HG02678 (cell line): Measurements from ENCODE around the gene ANKRD13A.
"Not testable (repeated sequence)": the region's sequence is repeated elsewhere in the genome, so short reads cannot be mapped to it uniquely, and the experiment has no call there.

ENCODE experiments used
- ATAC-seq: cut with Tn5 transposase; IDR thresholded peaks from one replicate; pipeline ENCODE4 v1.9.1; 2021; ENCODE audit warnings: mild to moderate bottlenecking, moderate library complexity; ENCODE audit not compliant: unreplicated experiment

The ANKRD13A gene

GRCh38 chr12:109983432-109984142 lies 15.6 kb upstream of the ANKRD13A start:
- ATAC-seq, result no peak

DNA sequence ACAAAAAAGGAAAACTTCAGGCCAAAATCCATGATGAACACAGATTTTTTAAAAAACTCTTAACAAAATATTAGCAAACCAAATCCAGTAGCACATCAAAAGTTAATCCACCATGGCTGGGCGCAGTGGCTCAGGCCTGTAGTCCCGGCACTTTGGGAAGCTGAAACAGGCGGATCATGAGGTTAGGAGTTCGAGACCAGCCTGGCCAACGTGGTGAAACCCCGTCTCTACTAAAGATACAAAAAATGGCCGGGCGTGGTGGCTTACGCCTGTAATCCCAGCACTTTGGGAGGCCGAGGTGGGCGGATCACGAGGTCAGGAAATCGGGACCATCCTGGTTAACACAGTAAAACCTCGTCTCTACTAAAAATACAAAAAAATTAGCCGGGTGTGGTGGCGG lies 13.0 kb upstream of the ANKRD13A start:
- ATAC-seq, result not testable (repeated sequence)

DNA sequence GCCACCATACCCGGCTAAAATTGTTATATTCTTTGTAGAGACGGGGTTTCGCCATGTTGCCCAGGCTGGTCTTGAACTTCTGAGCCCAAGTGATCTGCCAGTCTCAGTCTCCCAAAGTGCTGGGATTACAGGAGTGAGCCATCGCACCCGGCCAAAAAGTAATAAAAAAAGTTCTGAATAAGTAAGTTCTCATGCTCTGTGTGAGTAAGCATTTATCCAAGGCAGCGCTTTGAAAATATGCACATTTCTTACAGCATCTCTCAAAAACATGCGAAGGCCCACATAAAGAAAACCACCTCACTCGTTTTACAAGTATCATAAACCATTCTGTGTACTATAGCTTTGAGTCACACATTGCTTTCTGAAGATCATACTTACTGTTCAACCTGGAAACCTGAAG lies 11.6 kb upstream of the ANKRD13A start:
- ATAC-seq, result no peak

GRCh38 chr12:109988274-109988673 lies 11.0 kb upstream of the ANKRD13A start:
- no peak for ATAC-seq

- no peak for ATAC-seq
These were observed 10.3 kb upstream of the ANKRD13A start for GRCh38 chr12:109988903-109989302.

- no peak for ATAC-seq
These were observed 9.8 kb upstream of the ANKRD13A start for GRCh38 chr12:109989380-109989779.

DNA sequence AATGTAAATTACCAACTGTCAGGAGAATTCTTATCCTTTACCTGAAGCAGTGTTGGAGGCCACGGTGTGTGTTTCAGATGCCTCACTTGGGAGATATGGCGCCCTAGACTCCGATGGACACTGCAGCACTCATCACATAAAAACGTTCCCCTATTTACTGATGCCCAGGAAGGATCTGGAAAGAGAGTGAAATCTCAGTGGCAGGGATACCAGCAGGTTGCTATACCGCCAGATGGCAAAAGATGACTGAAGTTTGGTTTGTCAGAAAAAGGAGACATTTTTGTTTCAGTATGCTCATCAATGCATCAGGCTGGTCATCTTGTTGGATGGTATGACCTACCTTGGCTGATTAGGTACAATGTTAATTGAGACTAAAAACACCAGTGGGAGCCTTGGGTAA lies 7.6 kb upstream of the ANKRD13A start:
- ATAC-seq, result no peak

DNA sequence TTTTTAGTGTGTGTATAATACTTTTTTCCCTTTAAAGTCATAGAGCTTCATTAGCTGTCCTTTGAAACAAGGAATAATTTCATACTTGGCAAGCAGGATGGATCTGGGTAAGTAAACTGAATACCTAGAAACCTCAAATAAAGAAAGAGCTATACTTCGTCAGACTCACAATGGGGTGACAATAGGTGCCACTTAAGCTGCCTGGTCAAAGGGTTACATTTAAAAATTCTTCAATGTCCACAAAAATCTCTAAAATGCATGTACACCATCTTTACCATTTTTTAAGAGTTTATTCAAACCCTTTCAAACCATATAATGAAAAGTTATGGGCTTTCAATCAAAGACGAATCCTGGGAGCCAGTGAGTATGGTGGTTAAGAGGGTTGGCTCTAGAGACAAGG lies 6.1 kb upstream of the ANKRD13A start:
- no peak for ATAC-seq

GRCh38 chr12:109994401-109995175 lies 4.6 kb upstream of the ANKRD13A start:
- ATAC-seq, result no peak

DNA sequence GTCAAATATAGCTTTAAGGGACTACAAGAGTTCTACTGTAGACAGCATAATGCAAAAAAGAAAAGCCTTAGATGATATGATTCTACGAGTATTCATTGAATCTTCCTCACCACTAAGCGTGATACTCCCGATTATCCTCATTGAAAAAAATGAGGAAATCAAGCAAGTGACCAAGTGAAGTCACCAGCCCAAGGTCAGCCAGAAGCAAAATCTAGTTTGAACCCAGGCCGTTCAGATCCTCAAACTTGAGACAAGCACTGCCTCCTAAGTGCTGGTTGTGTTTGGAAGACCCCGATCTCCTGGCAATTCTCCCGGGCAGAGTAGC lies 3.9 kb upstream of the ANKRD13A start:
- ATAC-seq, result no peak

DNA sequence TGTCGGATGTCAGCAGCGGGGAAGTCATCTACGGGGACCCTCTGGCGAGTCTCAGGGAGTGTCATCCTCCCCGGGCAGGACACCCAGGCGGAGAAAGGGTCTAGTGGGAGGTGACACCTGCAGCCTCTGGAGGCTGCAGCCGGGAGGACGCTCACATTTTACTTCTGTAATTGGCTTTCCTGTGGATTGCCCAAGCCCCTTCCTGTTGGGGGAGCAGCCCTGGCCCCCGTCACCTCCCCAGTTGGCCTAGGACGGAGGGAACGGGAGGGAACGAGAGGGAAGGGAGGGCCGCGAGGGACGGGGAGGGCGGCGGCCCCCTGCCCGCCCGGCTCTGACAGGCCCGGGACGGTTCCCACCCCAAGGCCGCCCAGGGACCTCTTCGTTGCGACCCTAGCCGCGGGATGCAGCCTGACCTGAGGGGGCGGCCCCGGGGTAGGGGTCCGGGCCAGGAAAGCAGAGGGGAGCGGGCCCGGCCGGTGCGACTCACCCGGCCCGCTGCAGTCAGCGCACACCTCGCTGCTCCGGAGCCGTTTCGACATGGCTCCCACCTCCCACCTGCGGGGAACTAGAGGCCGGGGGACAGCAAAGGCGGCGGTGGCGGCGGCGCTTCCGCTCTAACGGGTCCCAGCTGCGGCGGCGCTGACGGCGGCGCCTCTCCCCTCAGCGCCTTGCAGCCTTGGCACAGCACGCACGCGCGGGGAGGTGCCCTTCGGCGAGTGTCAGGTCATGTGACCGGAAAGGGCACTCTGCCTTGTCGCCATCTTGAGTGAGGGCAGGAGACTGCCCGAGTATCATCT lies 3.3 kb upstream of the ANKRD13A start, which contains the start of gene GIT2:
Gene GIT2, minus strand, starts transcription at position 683 of the 797 bp plus-strand sequence. Its CDS starts 144 bp downstream, at position 539.
- ATAC-seq, result peak; percentile 70

- no peak for ATAC-seq
These were observed 2.8 kb upstream of the ANKRD13A start for GRCh38 chr12:109996483-109996853.

DNA sequence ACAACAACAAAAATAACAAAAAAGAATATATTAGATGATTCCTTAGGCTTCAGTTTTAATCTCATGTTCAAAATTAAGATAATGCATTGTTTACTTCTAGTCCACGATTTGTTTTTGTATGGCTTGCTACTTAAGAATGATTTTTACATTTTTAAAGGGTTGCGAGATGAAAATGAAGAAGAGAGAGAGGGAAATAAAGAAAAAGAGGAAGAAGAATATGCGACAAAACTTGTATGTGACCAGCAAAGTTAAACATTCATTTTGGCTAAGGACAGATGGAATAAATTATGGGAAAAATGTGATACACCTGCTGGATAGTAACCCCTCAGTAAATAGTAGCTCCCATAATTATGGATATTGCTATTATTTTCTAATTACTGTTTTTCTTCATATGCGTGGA lies 1.8 kb upstream of the ANKRD13A start:
- ATAC-seq, result no peak

GRCh38 chr12:109998241-109998903 lies 858 bp upstream of the ANKRD13A start:
- ATAC-seq, result no peak

GRCh38 chr12:109999649-109999971 lies 380 bp downstream of the ANKRD13A start:
- ATAC-seq, result no peak

GRCh38 chr12:109999983-110000505 lies 814 bp downstream of the ANKRD13A start:
- ATAC-seq, result no peak

- no peak for ATAC-seq
These were observed 2.4 kb downstream of the ANKRD13A start for GRCh38 chr12:110001596-110001995.

DNA sequence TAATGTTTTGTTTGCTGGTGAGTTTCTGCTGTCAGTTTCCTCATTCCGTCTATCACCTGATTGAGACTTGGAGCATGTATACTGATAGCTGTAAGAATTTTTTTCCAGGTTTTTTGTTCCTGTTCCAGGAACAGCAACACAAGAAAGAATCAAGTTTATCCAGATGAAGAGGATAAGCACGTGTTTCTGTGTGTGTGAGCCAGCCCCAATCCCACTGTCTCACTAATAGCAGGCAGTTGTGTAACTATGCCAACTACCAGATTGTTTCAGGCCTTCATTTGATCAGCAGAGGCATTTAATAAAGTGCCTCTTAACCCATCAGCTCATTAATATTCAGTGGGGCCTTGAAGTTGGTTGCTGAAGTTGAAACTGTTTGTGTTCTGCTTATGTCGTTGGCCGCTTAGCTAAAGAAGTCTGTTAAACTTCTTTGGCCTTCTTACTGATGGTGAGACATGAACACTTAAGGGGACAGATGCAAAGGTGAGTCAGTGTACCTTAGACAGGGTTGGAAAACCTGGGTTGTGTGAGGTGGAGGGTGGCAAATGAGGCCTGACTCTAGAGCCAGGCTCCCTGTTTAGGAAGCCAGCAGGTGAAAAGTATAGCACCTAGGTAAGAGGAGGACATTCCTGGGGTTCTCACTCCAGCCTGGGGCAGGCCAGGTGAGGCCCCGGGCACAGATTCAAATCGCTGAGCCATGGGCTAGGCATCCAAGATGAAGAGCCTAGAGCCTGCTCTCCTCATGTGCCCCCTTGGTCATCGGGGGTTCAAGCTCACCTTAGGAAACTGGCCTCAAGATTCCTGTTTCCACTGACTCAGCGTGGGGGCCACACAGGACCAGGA lies 3.7 kb downstream of the ANKRD13A start:
- ATAC-seq, result no peak

- ATAC-seq, result peak; percentile 49
These were observed 5.4 kb downstream of the ANKRD13A start for GRCh38 chr12:110004598-110004997.

DNA sequence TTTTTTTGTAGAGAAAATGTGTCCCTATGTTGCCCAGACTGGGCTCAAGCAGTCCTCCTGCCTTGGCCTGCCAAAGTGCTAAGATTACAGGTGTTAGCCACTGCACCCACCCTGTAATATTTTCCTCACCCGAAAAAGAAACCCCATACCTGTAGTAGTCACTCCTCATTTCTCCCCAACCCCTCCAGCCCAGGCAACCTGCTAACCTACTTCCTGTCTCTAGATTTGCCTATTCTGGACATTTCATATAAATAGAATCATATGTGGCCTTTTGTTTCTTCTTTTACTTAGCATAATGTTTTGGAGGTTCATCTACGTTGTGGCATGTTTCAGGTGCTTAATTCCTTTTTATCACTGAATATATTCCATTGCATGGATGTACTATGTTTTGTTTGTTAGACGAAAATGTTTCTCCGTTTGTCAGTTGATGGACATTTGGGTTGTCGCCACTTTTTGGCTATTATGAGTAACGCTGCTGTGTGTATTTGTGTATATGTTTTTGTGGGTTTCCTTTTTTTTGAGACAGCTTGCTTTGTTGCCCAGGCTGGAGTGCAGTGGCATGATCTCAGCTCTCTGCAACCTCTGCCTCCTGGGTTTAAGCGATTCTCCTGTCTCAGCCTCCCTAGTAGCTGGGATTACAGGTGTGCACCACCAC lies 6.2 kb downstream of the ANKRD13A start:
- peak; percentile 54 for ATAC-seq
